Body of pancreas (tissue), 4 donors: ENCODE data around the gene BLVRA. TPM values are rescaled to one million over a fixed set of nuclear protein-coding genes. Genes with fewer than 3 reads are reported as not detected.
A peak's percentile ranks its signal among the peaks of the same experiment; 100 is the strongest.

ENCODE experiments used
- ATAC-seq: fragments of 150-250 bp; one replicate; pipeline ENCODE4 v1.9.1; 2016
- DNase-seq, 4 donors: peaks; one replicate each; pipeline ENCODE4 v3.0.0-alpha.2; 2019
- H3K27ac ChIP-seq, 4 donors: fragments of 200-600 bp; sonication (generic); 1 replicate in 3 of 4; 2 replicates in 1 of 4; pipeline versions ENCODE4 v1.5.1 to v1.6.1; 2016 to 2019; ENCODE audit warnings: mild to moderate bottlenecking in 1 of 4, mixed read lengths in 1 of 4, moderate library complexity in 1 of 4
- H3K27me3 ChIP-seq, 2 donors: fragments of 200-600 bp; sonication (generic); one replicate each; pipeline ENCODE4 v1.6.0; 2016; ENCODE audit warnings: mild to moderate bottlenecking in 1 of 2
- H3K36me3 ChIP-seq, 2 donors: fragments of 200-600 bp; sonication (generic); replicated peaks in 1 of 2; 2 replicates each; pipeline ENCODE4 v1.5.1; 2016; ENCODE audit warnings: low read depth in 2 of 2; ENCODE audit not compliant: insufficient read depth in 1 of 2
- H3K4me1 ChIP-seq: fragments of 200-600 bp; sonication (generic); one replicate; pipeline ENCODE4 v1.6.0; 2016
- H3K4me3 ChIP-seq, 2 donors: fragments of 200-600 bp; sonication (generic); 1 replicate in 1 of 2; 2 replicates in 1 of 2; pipeline ENCODE4 v1.5.1; 2016 to 2019
- H3K9me3 ChIP-seq, 3 donors: fragments of 200-600 bp; sonication (generic); 1 replicate in 2 of 3; 2 replicates in 1 of 3; pipeline ENCODE4 v1.5.1; 2016
- CTCF ChIP-seq, 7 experiments: fragments of 450-650 bp in 4 of 7; fragments of 200-600 bp in 3 of 7; sonication (generic) in 3 of 7; IDR thresholded peaks; one replicate each; pipeline ENCODE4 v1.5.1; 2016 to 2019; ENCODE audit warnings: antibody characterized with exemption in 7 of 7
- POLR2A ChIP-seq, 3 donors: fragments of 450-650 bp; IDR thresholded peaks; one replicate each; pipeline ENCODE4 v1.6.1; 2016; ENCODE audit warnings: antibody characterized with exemption in 3 of 3, mild to moderate bottlenecking in 2 of 3
- WGBS, 2 donors: methylation state at CpG; one replicate each; pipeline ENCODE4 v1.1.5; 2017; 5-methylcytosine and 5-hydroxymethylcytosine counted together
- intact Hi-C: fragments of 100-400 bp; cut with DNase I; formaldehyde crosslinking; loops from one replicate; pipeline ENCODE4 v1.15.1; 2023
- total RNA-seq, 2 donors: library from RNA; depleted of rRNA; stranded (reverse); fragments of >200 nt; gene quantifications; one replicate each; pipeline ENCODE4 v1.1.0, GENCODE V29; 2016

Gene BLVRA
- total RNA-seq, 2 donors from 2014 or later, result 4.6 to 25.2 TPM

GRCh38 chr7:43753843-43754242 is 4.6 kb upstream of the BLVRA start:
- ATAC-seq, result no peak
- no peaks in the 10 kb centered on the region for H3K27me3 ChIP-seq
- no peak overlapping the region for H3K27ac ChIP-seq
- DNase-seq, result no peak
- H3K4me3 ChIP-seq, result no peak overlapping the region
- WGBS, 2 donors, result 75 to 87% methylated on average over 3 of the region's 3 CpGs
- intact Hi-C loops, result no loop called here
- peaks cover 6% of the 10 kb centered on the region for H3K4me1 ChIP-seq
- H3K36me3 ChIP-seq, result no peaks in the 10 kb centered on the region
- no peaks in the 10 kb centered on the region for H3K9me3 ChIP-seq
- no peak for TF ChIP-seq CTCF (IDR thresholded peaks at IDR 0.05)
- TF ChIP-seq POLR2A (IDR thresholded peaks at IDR 0.05), result no peak

- no peaks in the 10 kb centered on the region for H3K27me3 ChIP-seq
- no peak for DNase-seq
- H3K4me3 ChIP-seq, result no peak overlapping the region
- WGBS, 2 donors, result 78% methylated on average over 4 of the region's 4 CpGs
- intact Hi-C loops, result no loop called here
- no peaks in the 10 kb centered on the region for H3K9me3 ChIP-seq
- H3K27ac ChIP-seq, result no peak overlapping the region
- H3K4me1 ChIP-seq, result peaks cover 11% of the 10 kb centered on the region
- TF ChIP-seq CTCF (IDR thresholded peaks at IDR 0.05) (no peak), POLR2A (IDR thresholded peaks at IDR 0.05) (no peak)
- ATAC-seq, result no peak
- H3K36me3 ChIP-seq, result no peaks in the 10 kb centered on the region
Observed at GRCh38 chr7:43754596-43754995, 3.9 kb upstream of the BLVRA start.

GRCh38 chr7:43756368-43757072 is 2.0 kb upstream of the BLVRA start:
- intact Hi-C loops, result no loop called here
- TF ChIP-seq CTCF (IDR thresholded peaks at IDR 0.05) (no peak), POLR2A (IDR thresholded peaks at IDR 0.05) (no peak)
- no peaks in the 10 kb centered on the region for H3K27me3 ChIP-seq
- ATAC-seq, result no peak
- DNase-seq, result peak in 1 of 4 donors; percentile 43
- no peaks in the 10 kb centered on the region for H3K36me3 ChIP-seq
- peaks cover 12% of the 10 kb centered on the region for H3K4me1 ChIP-seq
- no peaks in the 10 kb centered on the region for H3K9me3 ChIP-seq
- H3K4me3 ChIP-seq, result no peak overlapping the region
- H3K27ac ChIP-seq, result no peak overlapping the region
- WGBS, 2 donors, result 56 to 87% methylated on average over 1 of the region's 1 CpG

- H3K27ac ChIP-seq, result no peak overlapping the region
- H3K4me3 ChIP-seq, result no peak overlapping the region
- WGBS, 2 donors, result 88 to 90% methylated on average over 2 of the region's 2 CpGs
- peaks cover 12% of the 10 kb centered on the region for H3K4me1 ChIP-seq
- no peaks in the 10 kb centered on the region for H3K36me3 ChIP-seq
- H3K9me3 ChIP-seq, result no peaks in the 10 kb centered on the region
- ATAC-seq, result no peak
- no peaks in the 10 kb centered on the region for H3K27me3 ChIP-seq
- intact Hi-C loops, result no loop called here
- no peak for TF ChIP-seq CTCF (IDR thresholded peaks at IDR 0.05)
- no peak for TF ChIP-seq POLR2A (IDR thresholded peaks at IDR 0.05)
- no peak for DNase-seq
Observed at GRCh38 chr7:43757073-43757720, 1.3 kb upstream of the BLVRA start.
